ENCODE results near the gene MRPL53.

- TF ChIP-seq EZH2 (IDR thresholded peaks at IDR 0.05; ENCODE audit: insufficient read depth, poor library complexity, severe bottlenecking) = no peak
- no peak for TF ChIP-seq EZH2phosphoT487 (IDR thresholded peaks at IDR 0.05; ENCODE audit: insufficient read depth, low read depth)
Measured at GRCh38 chr2:74440378-74441169, 31.9 kb downstream of the MRPL53 start.

Data from GM23248 (cell line).